Measurements from ENCODE around the gene PTPRE. TPM values are rescaled to one million over a fixed set of nuclear protein-coding genes. Genes with fewer than 3 reads are reported as not detected.
A peak's percentile ranks its signal among the peaks of the same experiment; 100 is the strongest.

The PTPRE gene
- total RNA-seq: 10 to 100 TPM; 17.4 to 23.0 (median 20.1) TPM

- intact Hi-C loops (cut with DNase I; ENCODE audit: low total_unique reads): loop anchor here (10.0 kb wide), 1 partner anchor 158 kb away; no protein-coding TSS in a partner anchor
- no peak for TF ChIP-seq CTCF (IDR thresholded peaks at IDR 0.05)
- peak within 1 kb of the TSS; percentile 38 for H3K4me3 ChIP-seq (ENCODE audit: low read depth, poor library complexity, severe bottlenecking)
- WGBS, 2 donors: 14 to 48% methylated on average over 9 to 40 of the region's 78 CpGs
- peak in 1 of 2 donors; percentile 90 for DNase-seq (ENCODE audit: low spot score in 2 of 2)
Measured at GRCh38 chr10:127906548-127907377, at the start of gene PTPRE. PTPRE (plus strand) TSS chr10:127907103; CDS start chr10:128040882, 133,779 bp downstream.

- no peak for TF ChIP-seq POLR2A (IDR thresholded peaks at IDR 0.05)
- 88 to 96% methylated on average over 6 of the region's 6 CpGs for WGBS, 2 donors
Measured at GRCh38 chr10:127860592-127860991, 46.3 kb upstream of the PTPRE start.

GRCh38 chr10:127863231-127863825, 43.6 kb upstream of the PTPRE start:
- no peak for TF ChIP-seq CTCF (IDR thresholded peaks at IDR 0.05)
- TF ChIP-seq POLR2A (IDR thresholded peaks at IDR 0.05): no peak
- WGBS, 2 donors: 87 to 90% methylated on average over 6 of the region's 6 CpGs
- no peak for DNase-seq (ENCODE audit: low spot score in 2 of 2)
- H3K4me3 ChIP-seq (ENCODE audit: low read depth, poor library complexity, severe bottlenecking): no peak overlapping the region
- intact Hi-C loops (cut with DNase I; ENCODE audit: low total_unique reads): no loop called here

More at GRCh38 chr10:127860592-127860991, 46.3 kb upstream of the PTPRE start:
- intact Hi-C loops (cut with DNase I; ENCODE audit: low total_unique reads): no loop called here
- DNase-seq (ENCODE audit: low spot score in 2 of 2): peak in 1 of 2 donors; percentile 59
- no peak overlapping the region for H3K4me3 ChIP-seq (ENCODE audit: low read depth, poor library complexity, severe bottlenecking)

GRCh38 chr10:127866276-127867013, 40.5 kb upstream of the PTPRE start:
- TF ChIP-seq POLR2A (IDR thresholded peaks at IDR 0.05) (no peak), CTCF (IDR thresholded peaks at IDR 0.05) (no peak)
- H3K4me3 ChIP-seq (ENCODE audit: low read depth, poor library complexity, severe bottlenecking): no peak overlapping the region
- whole genome bisulfite sequencing, 2 donors: 79 to 86% methylated on average over 8 of the region's 8 CpGs
- intact Hi-C loops (cut with DNase I; ENCODE audit: low total_unique reads): no loop called here
- DNase-seq (ENCODE audit: low spot score in 2 of 2): no peak

- intact Hi-C loops (cut with DNase I; ENCODE audit: low total_unique reads): no loop called here
Measured at GRCh38 chr10:127867805-127868204, 39.1 kb upstream of the PTPRE start.

More at GRCh38 chr10:127867805-127868204, 39.1 kb upstream of the PTPRE start:
- TF ChIP-seq CTCF (IDR thresholded peaks at IDR 0.05): no peak
- TF ChIP-seq POLR2A (IDR thresholded peaks at IDR 0.05): no peak
- no peak overlapping the region for H3K4me3 ChIP-seq (ENCODE audit: low read depth, poor library complexity, severe bottlenecking)
- DNase-seq (ENCODE audit: low spot score in 2 of 2): peak in 1 of 2 donors; percentile 8
- 83 to 85% methylated on average over 1 of the region's 1 CpG for WGBS, 2 donors

All from lower leg skin (tissue), 4 donors.